Hepatocyte (in vitro differentiated cells): Measurements from ENCODE around the gene HLA-DRB5. TPM values are rescaled to one million over a fixed set of nuclear protein-coding genes. Genes with fewer than 3 reads are reported as not detected.
"Not testable (repeated sequence)": the region's sequence is repeated elsewhere in the genome, so short reads cannot be mapped to it uniquely, and the experiment has no call there.

Experiments used
- DNase-seq: peaks from one replicate; pipeline ENCODE4 v3.0.0-alpha.2; 2016; ENCODE audit warnings: low spot score
- H2AFZ ChIP-seq: fragments of 200-600 bp; sonication (generic); 2 replicates; pipeline ENCODE4 v1.6.0; 2016; ENCODE audit warnings: antibody characterized with exemption, mild to moderate bottlenecking
- H3K27ac ChIP-seq: fragments of 200-600 bp; sonication (generic); 2 replicates; pipeline ENCODE4 v1.5.1; 2016; ENCODE audit warnings: mild to moderate bottlenecking
- H3K27me3 ChIP-seq: fragments of 200-600 bp; sonication (generic); 2 replicates; pipeline ENCODE4 v1.6.1; 2016
- H3K36me3 ChIP-seq: fragments of 200-600 bp; sonication (generic); replicated peaks from 2 replicates; pipeline ENCODE4 v1.5.1; 2016; ENCODE audit warnings: low read depth; ENCODE audit not compliant: insufficient read depth
- H3K4me1 ChIP-seq: fragments of 200-600 bp; sonication (generic); 2 replicates; pipeline ENCODE4 v1.5.1; 2016; ENCODE audit warnings: mild to moderate bottlenecking, moderate library complexity; ENCODE audit not compliant: insufficient read depth
- H3K4me2 ChIP-seq: fragments of 200-600 bp; sonication (generic); 2 replicates; pipeline ENCODE4 v1.6.0; 2016
- H3K4me3 ChIP-seq: fragments of 200-600 bp; sonication (generic); 2 replicates; pipeline ENCODE4 v1.5.1; 2016; ENCODE audit warnings: mild to moderate bottlenecking
- H3K79me2 ChIP-seq: fragments of 200-600 bp; sonication (generic); 2 replicates; pipeline ENCODE4 v1.6.0; 2017; ENCODE audit warnings: mild to moderate bottlenecking
- H3K9me2 ChIP-seq: fragments of 200-600 bp; sonication (generic); replicated peaks from 2 replicates; pipeline ENCODE4 v1.6.0; 2017; ENCODE audit warnings: mild to moderate bottlenecking; ENCODE audit not compliant: insufficient read depth
- H3K9me3 ChIP-seq: fragments of 200-600 bp; sonication (generic); 2 replicates; pipeline ENCODE4 v1.5.1; 2016; ENCODE audit warnings: low read depth, mild to moderate bottlenecking
- H4K20me1 ChIP-seq: fragments of 200-600 bp; sonication (generic); 2 replicates; pipeline ENCODE4 v1.6.0; 2016; ENCODE audit warnings: mild to moderate bottlenecking; ENCODE audit not compliant: insufficient read depth, poor library complexity, severe bottlenecking
- EZH2 ChIP-seq: fragments of 200-600 bp; sonication (generic); IDR thresholded peaks from 2 replicates; pipeline ENCODE4 v1.6.1; 2016; ENCODE audit warnings: antibody characterized with exemption, mild to moderate bottlenecking, borderline replicate concordance
- EZH2phosphoT487 ChIP-seq: fragments of 200-600 bp; sonication (generic); IDR thresholded peaks from one replicate; pipeline ENCODE4 v1.6.1; 2018; ENCODE audit warnings: antibody characterized with exemption, mild to moderate bottlenecking, low read depth, moderate library complexity; ENCODE audit not compliant: unreplicated experiment, severe bottlenecking
- WGBS: methylation state at CpG from one replicate; pipeline ENCODE4 v1.1.6; 2016; ENCODE audit warnings: low lambda C conversion rate; ENCODE audit errors: missing lambda C conversion rate; 5-methylcytosine and 5-hydroxymethylcytosine counted together
- polyA plus RNA-seq: library from polyadenylated mRNA; unstranded; fragments of >200 nt; fragmentation: Nextera tagmentation; extraction: Ambion mirVana; gene quantifications from 2 replicates; pipeline ENCODE4 v1.2.1, GENCODE V29; 2016
- total RNA-seq: library from RNA; depleted of rRNA; stranded (reverse); fragments of >200 nt; gene quantifications from 2 replicates; pipeline ENCODE4 v1.2.3, GENCODE V29; 2014
- TF ChIP-seq, protein P1 (sequence below): fragments of 200-600 bp; sonication (generic); IDR thresholded peaks from 2 replicates; pipeline ENCODE4 v1.5.1; 2016; ENCODE audit warnings: antibody characterized with exemption, mild to moderate bottlenecking; ENCODE audit not compliant: poor library complexity

HLA-DRB5 gene
- total and polyA plus RNA-seq, 2 experiments from 2014 or later, result 9.7 to 17.0 TPM

DNA sequence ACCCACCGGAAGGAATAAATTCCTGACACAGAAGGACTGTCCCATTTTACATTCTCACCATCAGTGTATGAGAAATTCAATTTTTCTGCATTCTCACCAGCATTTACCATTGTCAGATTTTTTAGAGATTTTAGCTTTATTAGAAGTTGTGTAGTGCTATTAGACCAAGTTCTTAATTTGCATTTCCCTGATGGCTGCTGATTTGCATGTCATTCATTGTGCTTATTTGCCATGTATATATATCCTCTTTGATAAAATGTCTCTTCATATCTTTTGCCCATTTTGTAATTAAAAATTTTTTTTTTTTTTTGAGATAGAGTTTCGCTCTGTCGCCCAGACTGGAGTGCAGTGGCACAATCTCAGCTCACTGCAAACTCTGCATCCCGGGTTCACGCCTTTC, 9.8 kb upstream of the HLA-DRB5 start:
- WGBS, result 96% methylated on average over 5 of the region's 5 CpGs
- no peaks in the 10 kb centered on the region for H3K9me2 ChIP-seq
- no peaks in the 10 kb centered on the region for H3K79me2 ChIP-seq

DNA sequence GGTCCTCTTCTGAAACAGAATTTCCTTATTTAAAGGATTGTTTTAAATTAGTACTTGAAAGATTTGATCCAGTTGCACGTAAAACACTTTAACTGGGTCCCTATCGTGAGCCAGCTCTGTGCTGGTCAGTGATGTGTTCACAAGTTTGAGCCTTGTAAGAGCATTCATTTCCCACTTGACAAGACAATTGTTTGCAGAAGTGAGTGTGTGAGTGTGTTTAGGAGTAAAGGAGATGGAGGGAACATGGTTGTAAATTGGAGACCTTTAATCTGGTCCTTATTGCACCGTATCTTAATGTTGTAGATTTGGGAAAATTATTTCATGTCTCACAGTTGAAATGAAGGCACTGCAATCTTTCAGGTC, 325 bp upstream of the HLA-DRB5 start:
- not testable (repeated sequence) for H3K27ac ChIP-seq, H3K9me3 ChIP-seq, H3K79me2 ChIP-seq, H3K36me3 ChIP-seq, H3K4me2 ChIP-seq, H3K4me3 ChIP-seq, H2AFZ ChIP-seq, H3K4me1 ChIP-seq, H3K27me3 ChIP-seq, H4K20me1 ChIP-seq, DNase-seq, H3K9me2 ChIP-seq
- 68% methylated on average over 3 of the region's 3 CpGs for WGBS

More for the DNA sequence above, 9.8 kb upstream of the HLA-DRB5 start:
- no peaks in the 10 kb centered on the region for H3K4me1 ChIP-seq
- H3K4me2 ChIP-seq, result no peak overlapping the region
- H3K27me3 ChIP-seq, result no peaks in the 10 kb centered on the region
- H4K20me1 ChIP-seq, result no peaks in the 10 kb centered on the region
- TF ChIP-seq EZH2 (no peak), EZH2phosphoT487 (no peak)
- TF ChIP-seq, protein P1, sequence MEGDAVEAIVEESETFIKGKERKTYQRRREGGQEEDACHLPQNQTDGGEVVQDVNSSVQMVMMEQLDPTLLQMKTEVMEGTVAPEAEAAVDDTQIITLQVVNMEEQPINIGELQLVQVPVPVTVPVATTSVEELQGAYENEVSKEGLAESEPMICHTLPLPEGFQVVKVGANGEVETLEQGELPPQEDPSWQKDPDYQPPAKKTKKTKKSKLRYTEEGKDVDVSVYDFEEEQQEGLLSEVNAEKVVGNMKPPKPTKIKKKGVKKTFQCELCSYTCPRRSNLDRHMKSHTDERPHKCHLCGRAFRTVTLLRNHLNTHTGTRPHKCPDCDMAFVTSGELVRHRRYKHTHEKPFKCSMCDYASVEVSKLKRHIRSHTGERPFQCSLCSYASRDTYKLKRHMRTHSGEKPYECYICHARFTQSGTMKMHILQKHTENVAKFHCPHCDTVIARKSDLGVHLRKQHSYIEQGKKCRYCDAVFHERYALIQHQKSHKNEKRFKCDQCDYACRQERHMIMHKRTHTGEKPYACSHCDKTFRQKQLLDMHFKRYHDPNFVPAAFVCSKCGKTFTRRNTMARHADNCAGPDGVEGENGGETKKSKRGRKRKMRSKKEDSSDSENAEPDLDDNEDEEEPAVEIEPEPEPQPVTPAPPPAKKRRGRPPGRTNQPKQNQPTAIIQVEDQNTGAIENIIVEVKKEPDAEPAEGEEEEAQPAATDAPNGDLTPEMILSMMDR, result no peak
- H2AFZ ChIP-seq, result no peak overlapping the region
- no peak overlapping the region for H3K4me3 ChIP-seq
- no peaks in the 10 kb centered on the region for H3K9me3 ChIP-seq
- no peak for DNase-seq
- no peaks in the 10 kb centered on the region for H3K36me3 ChIP-seq
- no peak overlapping the region for H3K27ac ChIP-seq

DNA sequence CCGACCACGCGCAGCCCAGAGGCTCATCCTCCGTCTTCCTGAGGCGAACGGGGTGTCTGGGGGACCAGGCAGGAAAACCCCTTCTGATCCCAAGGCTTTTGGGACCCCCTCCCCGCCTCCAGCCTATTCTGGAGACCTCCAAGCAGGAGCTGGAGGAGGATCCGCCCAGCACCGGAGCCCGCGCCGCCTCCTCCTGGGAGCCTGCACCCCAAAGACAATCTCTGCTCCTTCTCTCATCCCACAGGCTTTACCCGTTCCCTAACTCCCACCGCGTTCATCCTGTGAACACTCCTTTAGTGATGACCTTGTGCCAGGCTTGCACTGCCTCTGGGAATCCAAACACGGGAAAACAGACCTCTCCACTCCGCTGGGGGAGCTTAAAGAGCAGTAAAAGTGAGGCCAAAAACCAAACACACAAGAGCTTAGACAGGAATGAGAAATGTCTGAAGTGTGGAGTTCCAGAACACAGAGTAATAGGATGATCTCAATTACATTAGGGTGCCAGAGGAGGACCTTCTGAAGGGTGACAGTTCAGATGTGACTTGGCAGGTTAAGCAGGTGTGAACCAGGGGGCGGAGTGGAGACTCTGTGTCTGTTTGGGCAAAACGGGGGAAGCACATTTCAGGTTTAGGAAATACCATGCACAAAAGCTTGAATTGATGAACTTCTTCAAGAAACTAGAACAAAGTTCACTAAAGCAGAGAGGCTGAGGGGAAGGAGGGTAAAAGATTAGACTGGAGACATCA, 7.6 kb downstream of the HLA-DRB5 start:
- peak overlapping the region; percentile 91 for H3K4me2 ChIP-seq

DNA sequence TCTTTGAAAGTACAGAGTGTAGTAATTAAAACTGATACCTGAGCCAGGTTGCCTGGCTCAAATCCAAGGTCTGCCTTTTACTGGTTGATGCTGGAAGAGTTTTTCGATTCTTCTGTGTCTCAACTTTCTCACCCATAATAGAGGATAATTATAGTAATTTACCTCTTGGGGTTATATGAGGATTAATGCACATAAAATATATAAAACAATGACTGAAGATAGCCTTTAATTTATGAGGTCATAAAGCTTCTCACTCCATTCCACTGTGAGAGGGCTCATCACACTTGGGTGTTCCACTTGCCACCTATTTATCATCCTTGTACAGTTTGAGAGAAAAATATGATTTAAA, 10.2 kb downstream of the HLA-DRB5 start:
- Histone ChIP-seq H3K4me1 (peaks cover 7% of the 10 kb centered on the region), H3K79me2 (no peaks in the 10 kb centered on the region), H2AFZ (no peak overlapping the region), H3K36me3 (no peaks in the 10 kb centered on the region), H3K9me2 (no peaks in the 10 kb centered on the region), H3K27ac (peak overlapping the region; percentile 15), H3K4me3 (no peak overlapping the region), H4K20me1 (no peaks in the 10 kb centered on the region), H3K4me2 (no peak overlapping the region), H3K9me3 (no peaks in the 10 kb centered on the region), H3K27me3 (peaks cover 6% of the 10 kb centered on the region)
- TF ChIP-seq EZH2, result no peak
- TF ChIP-seq, protein P1, result no peak
- no peak for TF ChIP-seq EZH2phosphoT487
- DNase-seq, result no peak
- 42% methylated on average over 1 of the region's 1 CpG for WGBS

More for the DNA sequence above, 7.6 kb downstream of the HLA-DRB5 start:
- Histone ChIP-seq H4K20me1 (no peaks in the 10 kb centered on the region), H3K27ac (peak overlapping the region; percentile 74), H2AFZ (peak overlapping the region; percentile 89), H3K9me2 (no peaks in the 10 kb centered on the region), H3K9me3 (no peaks in the 10 kb centered on the region), H3K79me2 (no peaks in the 10 kb centered on the region), H3K27me3 (peaks cover 6% of the 10 kb centered on the region), H3K4me1 (peaks cover 7% of the 10 kb centered on the region), H3K4me3 (peak overlapping the region; percentile 46), H3K36me3 (no peaks in the 10 kb centered on the region)
- WGBS, result 6% methylated on average over 19 of the region's 19 CpGs
- no peak for TF ChIP-seq EZH2
- no peak for TF ChIP-seq EZH2phosphoT487
- TF ChIP-seq, protein P1, result no peak
- peak; percentile 44 for DNase-seq
